Smooth muscle cell (in vitro differentiated cells): Measurements from ENCODE around the gene SCN1A. TPM values are rescaled to one million over a fixed set of nuclear protein-coding genes. Genes with fewer than 3 reads are reported as not detected.
"Not testable (repeated sequence)": the region's sequence is repeated elsewhere in the genome, so short reads cannot be mapped to it uniquely, and the experiment has no call there.

Experiments
- DNase-seq: peaks from one replicate; lab custom pipeline; 2025; ENCODE audit not compliant: unreplicated experiment; lab: John Stamatoyannopoulos, UW
- H2AFZ ChIP-seq: fragments of 200-600 bp; sonication (generic); 2 replicates; pipeline ENCODE4 v1.6.0; 2016; ENCODE audit warnings: antibody characterized with exemption, low read depth, mild to moderate bottlenecking
- H3F3A ChIP-seq: fragments of 200-600 bp; sonication (generic); 2 replicates; pipeline ENCODE4 v1.6.0; 2017; ENCODE audit warnings: antibody characterized with exemption, low read depth
- H3K27ac ChIP-seq: fragments of 200-600 bp; sonication (generic); 2 replicates; pipeline ENCODE4 v1.5.1; 2016; ENCODE audit warnings: low read depth, mild to moderate bottlenecking
- H3K27me3 ChIP-seq: fragments of 200-600 bp; sonication (generic); 2 replicates; pipeline ENCODE4 v1.6.1; 2016; ENCODE audit warnings: low read depth, mild to moderate bottlenecking
- H3K36me3 ChIP-seq: fragments of 200-600 bp; sonication (generic); 2 replicates; pipeline ENCODE4 v1.5.1; 2016; ENCODE audit warnings: low read depth
- H3K4me1 ChIP-seq: fragments of 200-600 bp; sonication (generic); 2 replicates; pipeline ENCODE4 v1.5.1; 2016; ENCODE audit warnings: low read depth
- H3K4me2 ChIP-seq: fragments of 200-600 bp; sonication (generic); 2 replicates; pipeline ENCODE4 v1.6.0; 2016; ENCODE audit warnings: mild to moderate bottlenecking
- H3K4me3 ChIP-seq: fragments of 200-600 bp; sonication (generic); 2 replicates; pipeline ENCODE4 v1.5.1; 2016; ENCODE audit warnings: mild to moderate bottlenecking
- H3K79me2 ChIP-seq: fragments of 200-600 bp; sonication (generic); 2 replicates; pipeline ENCODE4 v1.6.0; 2016; ENCODE audit warnings: low read depth, mild to moderate bottlenecking
- H3K9ac ChIP-seq: fragments of 200-600 bp; sonication (generic); 2 replicates; pipeline ENCODE4 v1.6.0; 2016; ENCODE audit warnings: low read depth
- H3K9me3 ChIP-seq: fragments of 200-600 bp; sonication (generic); replicated peaks from 2 replicates; pipeline ENCODE4 v1.5.1; 2016; ENCODE audit warnings: low read depth
- H4K20me1 ChIP-seq: fragments of 200-600 bp; sonication (generic); 2 replicates; pipeline ENCODE4 v1.6.0; 2016; ENCODE audit warnings: low read depth
- CTCF ChIP-seq: fragments of 200-600 bp; sonication (generic); IDR thresholded peaks from 2 replicates; pipeline ENCODE4 v1.5.1; 2017; ENCODE audit warnings: borderline replicate concordance, mild to moderate bottlenecking, antibody characterized with exemption; ENCODE audit not compliant: insufficient read depth, poor library complexity, severe bottlenecking
- WGBS: methylation state at CpG from one replicate; pipeline ENCODE4 v1.1.7; 2016; ENCODE audit warnings: low lambda C conversion rate; 5-methylcytosine and 5-hydroxymethylcytosine counted together
- polyA plus RNA-seq: library from polyadenylated mRNA; unstranded; fragments of >200 nt; fragmentation: Nextera tagmentation; extraction: Ambion mirVana; gene quantifications from 2 replicates; pipeline ENCODE4 v1.2.1, GENCODE V29; 2016
- total RNA-seq: library from RNA; depleted of rRNA; stranded (reverse); fragments of >200 nt; gene quantifications from 2 replicates; pipeline ENCODE4 v1.2.3, GENCODE V29; 2014

Gene SCN1A
- total and polyA plus RNA-seq, 2 experiments from 2014 or later: not detected

GRCh38 chr2:165989851-165990250 lies 138.0 kb downstream of the SCN1A start:
- H3K4me3 ChIP-seq: no peak overlapping the region
- H3K4me1 ChIP-seq: no peaks in the 10 kb centered on the region
- DNase-seq: no peak
- H3K4me2 ChIP-seq: no peak overlapping the region
- no peaks in the 10 kb centered on the region for H3F3A ChIP-seq
- H3K27me3 ChIP-seq: peaks cover 5% of the 10 kb centered on the region
- no peak overlapping the region for H3K27ac ChIP-seq
- no peaks in the 10 kb centered on the region for H3K36me3 ChIP-seq
- 46% methylated on average over 1 of the region's 1 CpG for WGBS
- no peaks in the 10 kb centered on the region for H3K79me2 ChIP-seq
- H4K20me1 ChIP-seq: no peaks in the 10 kb centered on the region
- no peak overlapping the region for H3K9ac ChIP-seq
- TF ChIP-seq CTCF: no peak
- no peaks in the 10 kb centered on the region for H3K9me3 ChIP-seq
- no peak overlapping the region for H2AFZ ChIP-seq

GRCh38 chr2:165985120-165985519 lies 142.7 kb downstream of the SCN1A start:
- DNase-seq: no peak
- H3K9me3 ChIP-seq: no peaks in the 10 kb centered on the region
- H3K4me3 ChIP-seq: no peak overlapping the region
- H3K27ac ChIP-seq: no peak overlapping the region
- no peaks in the 10 kb centered on the region for H3K4me1 ChIP-seq
- no peaks in the 10 kb centered on the region for H3F3A ChIP-seq
- H3K27me3 ChIP-seq: peaks cover 9% of the 10 kb centered on the region
- no peak for TF ChIP-seq CTCF
- H2AFZ ChIP-seq: no peak overlapping the region
- H3K79me2 ChIP-seq: no peaks in the 10 kb centered on the region
- no peaks in the 10 kb centered on the region for H4K20me1 ChIP-seq
- no peaks in the 10 kb centered on the region for H3K36me3 ChIP-seq
- H3K4me2 ChIP-seq: no peak overlapping the region
- H3K9ac ChIP-seq: no peak overlapping the region

GRCh38 chr2:165972161-165972560 lies 155.7 kb downstream of the SCN1A start:
- H3K27me3 ChIP-seq, H2AFZ ChIP-seq, H4K20me1 ChIP-seq, H3K79me2 ChIP-seq, DNase-seq, H3K4me2 ChIP-seq, H3K4me1 ChIP-seq, H3K4me3 ChIP-seq, H3K9me3 ChIP-seq, H3K27ac ChIP-seq, H3F3A ChIP-seq, H3K36me3 ChIP-seq, H3K9ac ChIP-seq: not testable (repeated sequence)

GRCh38 chr2:165970663-165971062 lies 157.2 kb downstream of the SCN1A start:
- H3K4me2 ChIP-seq: no peak overlapping the region
- H3K27me3 ChIP-seq: no peaks in the 10 kb centered on the region
- no peak overlapping the region for H3K9ac ChIP-seq
- DNase-seq: no peak
- H3K4me3 ChIP-seq: no peak overlapping the region
- no peak overlapping the region for H3K27ac ChIP-seq
- H3K4me1 ChIP-seq: no peaks in the 10 kb centered on the region
- WGBS: 45% methylated on average over 1 of the region's 1 CpG
- no peaks in the 10 kb centered on the region for H3K9me3 ChIP-seq
- no peaks in the 10 kb centered on the region for H3F3A ChIP-seq
- no peaks in the 10 kb centered on the region for H3K79me2 ChIP-seq
- H3K36me3 ChIP-seq: no peaks in the 10 kb centered on the region
- H2AFZ ChIP-seq: no peak overlapping the region
- TF ChIP-seq CTCF: no peak
- H4K20me1 ChIP-seq: no peaks in the 10 kb centered on the region
